ENCODE measurements around the gene DCDC2C.

Gene DCDC2C

DNA sequence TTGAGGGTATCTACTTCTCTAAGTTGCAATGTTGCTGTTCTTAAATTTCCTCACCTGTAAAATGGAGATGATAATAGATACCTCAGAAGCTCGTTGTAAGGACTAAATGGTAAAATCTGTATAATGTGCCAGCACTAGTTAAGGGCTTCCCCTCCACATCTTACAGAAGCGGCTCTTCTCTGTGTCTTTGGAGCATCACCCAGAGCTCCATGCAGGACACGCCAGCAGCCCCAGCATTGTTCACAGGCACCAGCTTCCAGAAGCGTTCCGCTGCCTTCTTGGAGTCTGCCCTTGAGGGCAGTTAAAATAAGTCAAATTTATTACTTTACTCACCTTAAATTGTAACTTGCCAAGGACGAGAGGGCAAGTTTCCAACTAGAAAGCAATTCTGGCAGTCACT lies 5.8 kb downstream of the DCDC2C start:
- no peak for DNase-seq (ENCODE audit: low spot score)

- DNase-seq (ENCODE audit: low spot score) = no peak
Measured at GRCh38 chr2:3712424-3712823, 9.0 kb downstream of the DCDC2C start.

- DNase-seq (ENCODE audit: low spot score) = no peak
Measured at GRCh38 chr2:3712831-3713503, 9.6 kb downstream of the DCDC2C start.

- DNase-seq (ENCODE audit: low spot score) = no peak
Measured at GRCh38 chr2:3718679-3719078, 15.3 kb downstream of the DCDC2C start.

GRCh38 chr2:3725002-3725401 lies 21.6 kb downstream of the DCDC2C start:
- no peak for DNase-seq (ENCODE audit: low spot score)

- DNase-seq (ENCODE audit: low spot score) = no peak
Measured at GRCh38 chr2:3725458-3726250, 22.3 kb downstream of the DCDC2C start.

GRCh38 chr2:3726511-3726910 lies 23.1 kb downstream of the DCDC2C start:
- DNase-seq (ENCODE audit: low spot score) = no peak

DNA sequence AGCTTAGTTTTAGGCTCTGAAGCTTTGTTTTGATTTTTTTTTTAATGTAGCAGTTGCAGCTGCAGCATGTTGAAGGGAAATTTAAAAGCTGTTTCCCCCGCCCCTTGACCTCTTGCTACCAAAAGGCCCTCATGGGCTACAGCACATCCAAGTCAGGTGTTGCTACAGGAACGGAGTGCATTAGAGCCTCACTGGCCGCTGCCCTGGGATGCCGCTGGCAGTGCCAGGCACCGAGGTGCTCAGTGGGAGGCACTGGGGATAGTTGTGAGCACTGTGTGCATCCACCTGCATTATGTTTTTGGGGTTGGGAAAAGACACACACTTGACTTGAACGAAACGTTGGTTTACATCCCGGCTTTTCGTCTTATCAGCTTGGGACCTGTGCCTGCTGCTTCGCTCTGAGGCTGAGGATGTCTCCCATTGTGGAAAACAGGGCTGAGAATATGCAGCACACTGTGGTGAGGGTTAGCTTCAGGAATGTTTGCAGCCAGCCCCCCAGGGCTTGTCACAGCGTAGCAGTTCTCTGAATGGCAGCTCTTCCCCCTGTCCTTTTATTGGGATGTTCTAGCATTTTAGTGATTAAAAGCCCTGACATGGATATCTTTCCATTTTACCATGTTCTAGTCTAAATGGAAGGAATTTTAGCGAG lies 24.1 kb downstream of the DCDC2C start:
- no peak for DNase-seq (ENCODE audit: low spot score)

DNA sequence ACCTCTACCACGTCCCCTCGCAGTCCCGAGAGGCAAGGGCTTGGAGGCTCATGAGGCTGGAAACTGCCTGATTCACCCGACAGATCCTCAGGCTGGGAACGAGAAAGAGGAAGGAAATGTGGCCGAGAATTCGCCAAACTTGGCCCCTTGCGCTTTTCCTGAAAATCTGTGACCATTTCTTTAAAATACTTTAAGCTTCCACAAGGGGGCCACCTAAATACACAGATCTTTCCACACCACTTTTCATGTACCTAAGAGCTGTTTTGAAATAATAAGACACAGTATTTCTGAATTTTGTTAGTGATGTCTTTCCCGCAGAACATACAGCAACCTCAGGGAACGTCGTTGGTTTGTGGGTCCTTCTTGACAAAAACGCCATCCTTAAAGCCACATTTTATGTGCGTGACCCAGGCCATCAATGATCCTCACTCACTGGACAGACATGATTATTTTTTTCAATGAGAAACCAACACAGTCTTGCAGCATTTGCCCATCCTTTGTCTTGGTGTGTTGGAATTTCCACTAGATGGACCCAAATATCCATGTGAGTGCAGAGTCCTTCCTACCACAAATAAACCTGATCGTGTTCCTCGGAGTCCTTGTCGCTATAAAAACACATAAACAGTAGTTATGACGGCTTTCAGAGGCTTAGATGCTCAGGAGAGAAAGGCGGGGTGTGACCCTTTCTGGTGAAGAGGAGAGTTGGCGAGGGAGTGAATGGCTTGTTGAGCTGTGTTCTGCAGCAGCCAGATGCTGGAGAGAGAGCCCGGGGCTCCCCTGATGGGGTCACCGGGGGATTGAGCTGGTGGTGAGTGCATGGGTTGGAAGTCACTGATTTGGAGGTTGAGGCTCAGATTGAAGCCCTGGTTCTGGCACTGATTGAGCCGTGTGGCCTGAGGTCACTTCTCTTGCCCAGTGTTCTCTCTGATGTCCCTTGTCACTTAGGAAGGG lies 25.0 kb downstream of the DCDC2C start:
- DNase-seq (ENCODE audit: low spot score) = peak; percentile 44

DNA sequence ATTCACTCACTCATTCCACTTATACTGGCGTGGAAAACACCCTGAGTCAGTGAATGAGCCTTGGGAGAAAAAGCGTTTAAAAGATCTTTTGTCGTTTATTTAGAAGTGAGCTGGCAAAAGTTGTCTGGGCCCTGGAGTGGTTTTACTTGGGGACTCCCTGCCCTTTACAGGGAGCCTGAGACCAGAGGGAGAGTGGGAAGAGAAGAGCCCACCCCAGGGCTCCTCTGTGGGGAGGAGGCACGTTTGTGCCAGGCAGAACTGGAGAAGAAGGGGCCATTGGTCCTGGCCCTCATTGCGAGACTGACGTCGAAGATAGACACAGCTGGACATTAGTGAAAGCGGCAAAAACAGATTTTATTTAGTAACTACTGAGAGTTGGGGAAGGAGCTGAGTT lies 25.7 kb downstream of the DCDC2C start:
- DNase-seq (ENCODE audit: low spot score) = no peak

- DNase-seq (ENCODE audit: low spot score) = no peak
Measured at GRCh38 chr2:3729786-3730185, 26.4 kb downstream of the DCDC2C start.

GRCh38 chr2:3730646-3731045 lies 27.3 kb downstream of the DCDC2C start:
- DNase-seq (ENCODE audit: low spot score) = no peak

GRCh38 chr2:3731829-3732228 lies 28.5 kb downstream of the DCDC2C start:
- DNase-seq (ENCODE audit: low spot score) = no peak

DNA sequence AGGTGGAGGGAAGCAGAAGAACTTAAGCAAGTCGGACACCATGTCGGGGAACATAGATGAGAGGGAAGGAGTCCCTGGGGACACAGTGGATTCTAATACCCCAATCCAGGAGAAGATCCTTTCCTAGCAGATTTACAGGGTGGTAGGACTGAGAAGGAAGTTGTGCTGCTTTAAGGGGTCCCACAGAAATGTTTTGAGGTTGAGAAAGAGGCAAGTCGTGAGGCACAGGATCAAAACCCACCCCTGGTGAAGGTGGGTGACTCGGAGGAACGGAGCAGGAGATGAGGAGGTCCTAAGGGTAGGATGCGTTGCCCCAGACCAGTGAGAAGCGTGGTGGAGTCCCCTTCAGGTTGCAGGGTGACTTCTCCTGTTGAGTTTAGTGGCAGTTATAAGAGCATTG lies 32.7 kb downstream of the DCDC2C start:
- no peak for DNase-seq (ENCODE audit: low spot score)

DNA sequence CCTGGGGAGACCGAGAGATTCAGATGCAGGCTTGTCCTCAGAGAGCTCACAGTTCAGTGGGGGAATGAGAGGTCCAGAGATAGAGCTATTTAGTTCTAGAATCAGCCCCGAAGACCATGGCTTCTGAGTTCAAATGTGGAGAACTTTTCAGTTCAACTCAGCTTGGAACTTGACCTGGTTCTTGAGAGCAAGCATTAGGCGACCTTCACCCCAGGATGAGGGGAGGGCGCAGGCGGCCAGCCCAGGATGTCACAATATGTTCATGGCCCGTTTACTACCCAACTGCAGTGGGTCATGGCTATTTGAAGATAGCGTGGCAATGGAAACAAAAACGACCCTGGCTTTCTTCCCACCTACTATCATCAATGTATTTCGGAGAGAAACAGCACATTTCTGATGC lies 33.8 kb downstream of the DCDC2C start:
- no peak for DNase-seq (ENCODE audit: low spot score)

GRCh38 chr2:3738454-3738853 lies 35.1 kb downstream of the DCDC2C start:
- peak; percentile 27 for DNase-seq (ENCODE audit: low spot score)

DNA sequence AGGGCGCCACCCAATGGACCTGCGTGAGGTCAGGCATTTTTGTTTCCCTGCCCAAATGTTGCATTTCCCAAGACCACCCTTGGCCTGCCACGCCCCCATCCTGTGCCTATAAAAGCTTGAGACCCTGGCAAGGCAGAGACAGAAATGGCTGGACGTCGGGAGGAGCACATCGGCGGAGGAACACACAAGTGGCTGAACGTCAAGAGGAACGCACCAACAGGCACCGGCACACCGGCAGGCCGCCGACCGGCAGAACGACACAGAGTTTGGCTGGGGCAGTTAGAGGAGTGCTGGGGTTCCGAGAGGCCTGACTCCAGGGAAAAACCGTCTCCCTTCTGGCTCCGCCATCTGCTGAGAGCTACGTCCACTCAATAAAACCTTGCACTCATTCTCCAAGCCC lies 35.9 kb downstream of the DCDC2C start:
- DNase-seq (ENCODE audit: low spot score) = no peak

GRCh38 chr2:3741396-3741795 lies 38.0 kb downstream of the DCDC2C start:
- DNase-seq (ENCODE audit: low spot score) = no peak

GRCh38 chr2:3741867-3742602 lies 38.7 kb downstream of the DCDC2C start:
- no peak for DNase-seq (ENCODE audit: low spot score)

- DNase-seq (ENCODE audit: low spot score) = no peak
Measured at GRCh38 chr2:3742743-3743508, 39.6 kb downstream of the DCDC2C start.
